ENCODE data around the gene PLD1.

Gene PLD1

GRCh38 chr3:171841620-171842000 lies 31.3 kb upstream of the PLD1 start:
- no peaks in the 10 kb centered on the region for H3K27me3 ChIP-seq (ENCODE audit: insufficient read depth, poor library complexity, severe bottlenecking)
- no peaks in the 10 kb centered on the region for H3K4me1 ChIP-seq (ENCODE audit: insufficient read depth, poor library complexity, severe bottlenecking)
- no peak for DNase-seq (ENCODE audit: low spot score)
- ATAC-seq (ENCODE audit: low read depth), result no peak
- no peaks in the 10 kb centered on the region for H3K36me3 ChIP-seq (ENCODE audit: low read depth)
- TF ChIP-seq CTCF (IDR thresholded peaks at IDR 0.05; ENCODE audit: poor library complexity, severe bottlenecking), result no peak
- no peak overlapping the region for H3K27ac ChIP-seq (ENCODE audit: poor library complexity, severe bottlenecking)
- no peaks in the 10 kb centered on the region for H3K9me3 ChIP-seq (ENCODE audit: severe bottlenecking)
- no peak overlapping the region for H3K4me3 ChIP-seq (ENCODE audit: severe bottlenecking)

GRCh38 chr3:171840811-171841619 lies 30.7 kb upstream of the PLD1 start:
- no peaks in the 10 kb centered on the region for H3K4me1 ChIP-seq (ENCODE audit: insufficient read depth, poor library complexity, severe bottlenecking)
- no peak for TF ChIP-seq CTCF (IDR thresholded peaks at IDR 0.05; ENCODE audit: poor library complexity, severe bottlenecking)
- ATAC-seq (ENCODE audit: low read depth) (no peak), DNase-seq (ENCODE audit: low spot score) (no peak)
- H3K27ac ChIP-seq (ENCODE audit: poor library complexity, severe bottlenecking), result no peak overlapping the region
- H3K36me3 ChIP-seq (ENCODE audit: low read depth), result no peaks in the 10 kb centered on the region
- H3K4me3 ChIP-seq (ENCODE audit: severe bottlenecking), result no peak overlapping the region
- H3K9me3 ChIP-seq (ENCODE audit: severe bottlenecking), result no peaks in the 10 kb centered on the region
- H3K27me3 ChIP-seq (ENCODE audit: insufficient read depth, poor library complexity, severe bottlenecking), result no peaks in the 10 kb centered on the region

- no peaks in the 10 kb centered on the region for H3K4me1 ChIP-seq (ENCODE audit: insufficient read depth, poor library complexity, severe bottlenecking)
Observed at GRCh38 chr3:171840445-171840810, 30.1 kb upstream of the PLD1 start.

GRCh38 chr3:171839270-171839669 lies 29.0 kb upstream of the PLD1 start:
- no peak for TF ChIP-seq CTCF (IDR thresholded peaks at IDR 0.05; ENCODE audit: poor library complexity, severe bottlenecking)
- H3K9me3 ChIP-seq (ENCODE audit: severe bottlenecking), result no peaks in the 10 kb centered on the region
- no peaks in the 10 kb centered on the region for H3K27me3 ChIP-seq (ENCODE audit: insufficient read depth, poor library complexity, severe bottlenecking)
- no peaks in the 10 kb centered on the region for H3K36me3 ChIP-seq (ENCODE audit: low read depth)
- DNase-seq (ENCODE audit: low spot score), result no peak
- H3K27ac ChIP-seq (ENCODE audit: poor library complexity, severe bottlenecking), result no peak overlapping the region
- no peak for ATAC-seq (ENCODE audit: low read depth)
- H3K4me3 ChIP-seq (ENCODE audit: severe bottlenecking), result no peak overlapping the region
- H3K4me1 ChIP-seq (ENCODE audit: insufficient read depth, poor library complexity, severe bottlenecking), result no peaks in the 10 kb centered on the region

More at GRCh38 chr3:171840445-171840810, 30.1 kb upstream of the PLD1 start:
- no peak overlapping the region for H3K27ac ChIP-seq (ENCODE audit: poor library complexity, severe bottlenecking)
- H3K36me3 ChIP-seq (ENCODE audit: low read depth), result no peaks in the 10 kb centered on the region
- H3K27me3 ChIP-seq (ENCODE audit: insufficient read depth, poor library complexity, severe bottlenecking), result no peaks in the 10 kb centered on the region
- ATAC-seq (ENCODE audit: low read depth) (no peak), DNase-seq (ENCODE audit: low spot score) (no peak)
- no peak overlapping the region for H3K4me3 ChIP-seq (ENCODE audit: severe bottlenecking)
- no peaks in the 10 kb centered on the region for H3K9me3 ChIP-seq (ENCODE audit: severe bottlenecking)
- TF ChIP-seq CTCF (IDR thresholded peaks at IDR 0.05; ENCODE audit: poor library complexity, severe bottlenecking), result no peak

GRCh38 chr3:171838218-171838720 lies 28.0 kb upstream of the PLD1 start:
- Histone ChIP-seq H3K36me3 (ENCODE audit: low read depth) (no peaks in the 10 kb centered on the region), H3K27ac (ENCODE audit: poor library complexity, severe bottlenecking) (no peak overlapping the region), H3K4me3 (ENCODE audit: severe bottlenecking) (no peak overlapping the region), H3K27me3 (ENCODE audit: insufficient read depth, poor library complexity, severe bottlenecking) (no peaks in the 10 kb centered on the region), H3K9me3 (ENCODE audit: severe bottlenecking) (no peaks in the 10 kb centered on the region), H3K4me1 (ENCODE audit: insufficient read depth, poor library complexity, severe bottlenecking) (no peaks in the 10 kb centered on the region)
- TF ChIP-seq CTCF (IDR thresholded peaks at IDR 0.05; ENCODE audit: poor library complexity, severe bottlenecking), result no peak
- ATAC-seq (ENCODE audit: low read depth), result no peak
- no peak for DNase-seq (ENCODE audit: low spot score)
